B cell (primary cell): Measurements from ENCODE around the gene DPYD. TPM values are rescaled to one million over a fixed set of nuclear protein-coding genes. Genes with fewer than 3 reads are reported as not detected.

Source experiments
- ATAC-seq: fragments of 200-7000 bp; cut with Tn5 transposase; one replicate; pipeline ENCODE4 v1.10.0; 2021; ENCODE audit warnings: low read depth, mild to moderate bottlenecking, moderate number of reproducible peaks, moderate library complexity
- CTCF ChIA-PET: fragments of 350-600 bp; sonication (Branson Sonifier 250); formaldehyde crosslinking; loops from one replicate; lab custom pipeline; 2021; ENCODE audit warnings: antibody characterized with exemption, inconsistent platforms; lab: Charles Lee
- POLR2A ChIA-PET: fragments of 350-600 bp; sonication (Branson Sonifier 250); formaldehyde crosslinking; loops from one replicate; lab custom pipeline; 2021; ENCODE audit warnings: antibody characterized with exemption; lab: Charles Lee
- DNase-seq: peaks from one replicate; pipeline ENCODE4 v3.0.0; 2013
- H2AFZ ChIP-seq: 2 replicates; pipeline ENCODE4 v1.6.1; 2012; ENCODE audit warnings: mild to moderate bottlenecking, low read depth, low read length; ENCODE audit not compliant: insufficient read depth, poor library complexity, severe bottlenecking
- H3K27ac ChIP-seq, 2 donors: 1 replicate in 1 of 2; 2 replicates in 1 of 2; pipeline ENCODE4 v1.5.1; 2012 to 2013; ENCODE audit warnings: low read length in 2 of 2, mild to moderate bottlenecking in 2 of 2, moderate library complexity in 1 of 2
- H3K27me3 ChIP-seq, 4 experiments: fragments of 200-600 bp in 1 of 4; sonication (generic) in 1 of 4; replicated peaks in 1 of 4; 1 replicate in 2 of 4; 2 replicates in 2 of 4; pipeline versions ENCODE4 v1.6.1 to v1.7.0; 2013 to 2016; ENCODE audit warnings: low read length in 3 of 4, mild to moderate bottlenecking in 2 of 4, mixed read lengths in 1 of 4, moderate library complexity in 1 of 4; ENCODE audit not compliant: insufficient read depth in 4 of 4, control insufficient read depth in 3 of 4; ENCODE audit errors: control extremely low read depth in 1 of 4
- H3K36me3 ChIP-seq, 2 experiments: replicated peaks in 1 of 2; 1 replicate in 1 of 2; 2 replicates in 1 of 2; pipeline versions ENCODE4 v1.6.1 to v1.7.1; 2013; ENCODE audit warnings: low read length in 1 of 2; ENCODE audit not compliant: insufficient read depth in 2 of 2, control insufficient read depth in 1 of 2; ENCODE audit errors: control extremely low read depth in 1 of 2, extremely low read depth in 1 of 2
- H3K4me1 ChIP-seq, 2 donors: fragments of 200-600 bp in 1 of 2; sonication (generic) in 1 of 2; 1 replicate in 1 of 2; 2 replicates in 1 of 2; pipeline versions ENCODE4 v1.5.1 to v1.6.1; 2013 to 2017; ENCODE audit warnings: low read length in 2 of 2; ENCODE audit not compliant: control insufficient read depth in 2 of 2, insufficient read depth in 2 of 2
- H3K4me2 ChIP-seq: replicated peaks from 2 replicates; pipeline ENCODE3; 2012; ENCODE audit warnings: mild to moderate bottlenecking, low read depth, low read length; ENCODE audit not compliant: poor library complexity, severe bottlenecking
- H3K4me3 ChIP-seq, 5 experiments: fragments of 200-600 bp in 1 of 5; sonication (generic) in 1 of 5; 1 replicate in 3 of 5; 2 replicates in 2 of 5; pipeline versions ENCODE4 v1.5.1 to v1.7.0; 2011 to 2016; ENCODE audit warnings: low read length in 4 of 5, mild to moderate bottlenecking in 4 of 5, low read depth in 2 of 5, control low read depth in 1 of 5, moderate library complexity in 1 of 5; ENCODE audit not compliant: insufficient read depth in 1 of 5; ENCODE audit errors: control extremely low read depth in 1 of 5, extremely low read depth in 1 of 5
- H3K79me2 ChIP-seq: fragments of 200-600 bp; sonication (generic); one replicate; pipeline ENCODE4 v1.6.0; 2016; ENCODE audit warnings: low read length; ENCODE audit not compliant: control insufficient read depth, insufficient read depth
- H3K9ac ChIP-seq: fragments of 200-600 bp; sonication (generic); 2 replicates; pipeline ENCODE4 v1.6.1; 2017; ENCODE audit warnings: mild to moderate bottlenecking, low read length, moderate library complexity
- H3K9me3 ChIP-seq, 3 donors: one replicate each; pipeline versions ENCODE4 v1.6.1 to v1.7.1; 2013; ENCODE audit warnings: low read length in 2 of 3; ENCODE audit not compliant: control insufficient read depth in 2 of 3, insufficient read depth in 1 of 3; ENCODE audit errors: control extremely low read depth in 1 of 3
- H4K20me1 ChIP-seq: 2 replicates; pipeline ENCODE4 v1.6.0; 2012; ENCODE audit warnings: mild to moderate bottlenecking, low read length; ENCODE audit not compliant: insufficient read depth, control insufficient read depth, poor library complexity, severe bottlenecking
- H3K27ac Mint-ChIP-seq: one replicate; pipeline ENCODE4 v1.8.0; 2021; ENCODE audit warnings: mixed read lengths
- H3K27me3 Mint-ChIP-seq: one replicate; pipeline ENCODE4 v1.8.0; 2021; ENCODE audit warnings: mixed read lengths
- H3K4me1 Mint-ChIP-seq: one replicate; pipeline ENCODE4 v1.8.0; 2021; ENCODE audit warnings: mixed read lengths
- H3K4me3 Mint-ChIP-seq: one replicate; pipeline ENCODE4 v1.8.0; 2021; ENCODE audit warnings: mixed read lengths
- H3K9me3 Mint-ChIP-seq: one replicate; pipeline ENCODE4 v1.8.0; 2022; ENCODE audit warnings: mixed read lengths; ENCODE audit not compliant: insufficient read depth
- CTCF ChIP-seq: fragments of 200-600 bp; IDR thresholded peaks from one replicate; pipeline ENCODE4 v1.8.0; 2022; ENCODE audit warnings: antibody characterized with exemption, mild to moderate bottlenecking
- EZH2 ChIP-seq: IDR thresholded peaks from 2 replicates; pipeline ENCODE4 v1.6.1; 2012; ENCODE audit warnings: borderline replicate concordance, low read depth, mild to moderate bottlenecking, moderate library complexity, low read length; ENCODE audit not compliant: insufficient read depth, poor library complexity, severe bottlenecking
- WGBS: methylation state at CpG from one replicate; pipeline ENCODE4 v1.1.5; 2013; ENCODE audit warnings: missing lambda C conversion rate; ENCODE audit not compliant: insufficient coverage; 5-methylcytosine and 5-hydroxymethylcytosine counted together
- intact Hi-C: fragments of 100-400 bp; cut with micrococcal nuclease; formaldehyde crosslinking; loops from one replicate; pipeline ENCODE4 v1.10.0; 2022
- polyA plus RNA-seq: library from polyadenylated mRNA; depleted of rRNA; stranded (reverse); fragments of >200 nt; gene quantifications from 2 replicates; pipeline ENCODE4 v1.2.3, GENCODE V29; 2012
- total RNA-seq, 2 donors: library from RNA; stranded (reverse); fragments of 120-200 nt in 1 of 2; gene quantifications; 1 replicate in 1 of 2; 2 replicates in 1 of 2; pipeline versions ENCODE4 v1.2.3 to v1.2.4, GENCODE V29; 2013 to 2022

Gene DPYD
- total and polyA plus RNA-seq, 2 donors (not counting 1 experiment from before 2014, with no cell fraction given): 4.2 to 19.0 TPM

GRCh38 chr1:97505816-97506215, 415.0 kb downstream of the DPYD start:
- no peak for ATAC-seq
- H3K4me3 Mint-ChIP-seq: no peak overlapping the region
- H3K9me3 ChIP-seq: no peaks in the 10 kb centered on the region
- ChIA-PET CTCF (no interaction called here), POLR2A (no interaction called here)
- no peak overlapping the region for H3K27ac Mint-ChIP-seq
- no peaks in the 10 kb centered on the region for H3K36me3 ChIP-seq
- no peaks in the 10 kb centered on the region for H3K27me3 Mint-ChIP-seq
- no peak for TF ChIP-seq EZH2
- no peak for TF ChIP-seq CTCF
- intact Hi-C loops: no loop called here
- DNase-seq: no peak
- H2AFZ ChIP-seq: no peak overlapping the region
- H3K4me1 Mint-ChIP-seq: peaks cover 7% of the 10 kb centered on the region
- no peak overlapping the region for H3K4me3 ChIP-seq
- no peak overlapping the region for H3K9ac ChIP-seq
- no CpG with 5 or more reads among the region's 1 CpG for WGBS
- H3K27me3 ChIP-seq: no peaks in the 10 kb centered on the region
- no peaks in the 10 kb centered on the region for H4K20me1 ChIP-seq
- H3K9me3 Mint-ChIP-seq: no peaks in the 10 kb centered on the region
- H3K4me1 ChIP-seq: peaks cover 0 to 4% of the 10 kb centered on the region in 2 donors
- H3K27ac ChIP-seq: no peak overlapping the region
- no peaks in the 10 kb centered on the region for H3K79me2 ChIP-seq
- H3K4me2 ChIP-seq: no peak overlapping the region

GRCh38 chr1:97505289-97505688, 415.5 kb downstream of the DPYD start:
- H3K9me3 Mint-ChIP-seq: no peaks in the 10 kb centered on the region

More at GRCh38 chr1:97505289-97505688, 415.5 kb downstream of the DPYD start:
- Histone ChIP-seq H4K20me1 (no peaks in the 10 kb centered on the region), H3K27ac (no peak overlapping the region), H3K27me3 (no peaks in the 10 kb centered on the region), H3K4me3 (no peak overlapping the region), H3K9me3 (no peaks in the 10 kb centered on the region), H3K36me3 (no peaks in the 10 kb centered on the region), H2AFZ (no peak overlapping the region), H3K4me2 (no peak overlapping the region), H3K9ac (no peak overlapping the region), H3K79me2 (no peaks in the 10 kb centered on the region), H3K4me1 (peaks cover 0 to 4% of the 10 kb centered on the region in 2 donors)
- Mint-ChIP-seq H3K4me3 (no peak overlapping the region), H3K4me1 (peaks cover 7% of the 10 kb centered on the region), H3K27me3 (no peaks in the 10 kb centered on the region), H3K27ac (no peak overlapping the region)
- intact Hi-C loops: no loop called here
- POLR2A ChIA-PET: no interaction called here
- WGBS: no CpG with 5 or more reads among the region's 3 CpGs
- CTCF ChIA-PET: no interaction called here
- no peak for ATAC-seq
- TF ChIP-seq CTCF (no peak), EZH2 (no peak)
- DNase-seq: no peak
